Panc1 (cell line): ENCODE data around the gene CNBD2.

Experiments used
- CTCF ChIP-seq: fragments of 450-650 bp; IDR thresholded peaks from 2 replicates; pipeline ENCODE4 v1.5.1; 2017; ENCODE audit warnings: mild to moderate bottlenecking
- TCF7L2 ChIP-seq: IDR thresholded peaks from 2 replicates; pipeline ENCODE4 v1.6.1; 2011; ENCODE audit warnings: mild to moderate bottlenecking, low read depth, low read length, inconsistent platforms

DNA sequence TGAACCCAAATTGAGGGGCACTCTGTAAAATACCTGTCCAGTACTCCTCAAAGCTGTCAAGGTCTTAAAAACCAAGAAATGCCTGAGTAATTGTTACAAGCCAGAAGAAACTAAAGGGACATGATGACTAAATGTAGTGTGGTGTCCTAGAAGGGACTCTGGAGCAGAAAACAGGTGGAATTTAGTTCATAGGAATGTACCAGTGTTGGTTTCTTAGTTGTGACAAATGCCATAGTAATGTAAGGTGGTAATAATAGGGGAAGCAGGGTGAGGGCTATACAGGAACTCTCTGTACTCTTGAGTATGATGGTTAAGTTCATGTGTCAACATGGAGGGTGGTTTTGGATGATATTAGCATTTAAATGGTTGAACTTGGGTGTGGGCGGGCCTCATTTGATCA, 92.3 kb downstream of the CNBD2 start:
- TF ChIP-seq CTCF (no peak), TCF7L2 (no peak)
